HUDEP-2 (cell line): Measurements from ENCODE around the gene FTHL17.

ENCODE experiments used
- DNase-seq, 76 experiments: peaks; one replicate each; lab custom pipeline; 2025; ENCODE audit not compliant: unreplicated experiment in 76 of 76; lab: John Stamatoyannopoulos, UW

Gene FTHL17

DNA sequence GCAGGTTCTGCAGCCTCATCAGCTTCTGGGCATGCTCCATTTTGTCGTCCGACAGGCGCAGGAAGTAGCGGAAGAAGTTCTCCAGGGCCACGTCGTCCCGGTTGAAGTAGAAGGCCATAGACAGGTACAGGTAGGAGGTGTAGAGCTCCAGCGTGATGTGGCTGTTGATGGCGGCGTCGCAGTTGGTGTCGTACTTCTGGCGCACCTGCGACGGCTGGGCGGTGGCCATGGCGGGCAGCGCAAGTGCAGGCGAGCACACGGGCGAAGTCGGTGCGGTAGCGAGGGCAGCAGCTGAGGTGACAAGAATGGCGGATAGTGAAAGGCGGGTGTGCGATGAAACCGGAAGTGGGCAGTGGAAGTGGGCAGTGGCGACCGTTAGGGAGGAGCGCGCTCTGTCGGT, at the start of gene FTHL17:
Gene FTHL17 (minus strand): TSS at position 317 of the 400 bp plus-strand sequence. CDS start 88 bp downstream, at position 229.
- DNase-seq, result no peak

- DNase-seq, result no peak
These were observed 45.4 kb upstream of the FTHL17 start for GRCh38 chrX:31117266-31117665.

DNA sequence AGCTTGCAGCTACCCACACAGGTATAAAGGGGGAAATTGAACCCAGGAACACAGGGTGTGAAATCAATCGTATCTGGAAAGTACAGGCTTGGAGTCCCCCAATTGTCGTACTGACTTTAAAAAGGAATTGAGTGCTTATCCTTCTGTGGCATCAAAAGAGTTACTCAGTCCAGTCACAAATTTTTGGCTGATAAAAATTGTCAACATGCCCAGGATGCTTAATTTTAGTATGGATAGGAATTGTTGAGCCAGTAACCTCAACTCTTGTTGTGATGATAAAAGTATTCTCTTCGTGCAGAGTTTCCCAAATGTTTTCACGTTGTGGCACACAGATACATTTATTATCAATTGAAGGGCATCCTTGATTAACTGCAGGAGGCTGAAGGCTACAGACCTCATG, 43.6 kb upstream of the FTHL17 start:
- no peak for DNase-seq

DNA sequence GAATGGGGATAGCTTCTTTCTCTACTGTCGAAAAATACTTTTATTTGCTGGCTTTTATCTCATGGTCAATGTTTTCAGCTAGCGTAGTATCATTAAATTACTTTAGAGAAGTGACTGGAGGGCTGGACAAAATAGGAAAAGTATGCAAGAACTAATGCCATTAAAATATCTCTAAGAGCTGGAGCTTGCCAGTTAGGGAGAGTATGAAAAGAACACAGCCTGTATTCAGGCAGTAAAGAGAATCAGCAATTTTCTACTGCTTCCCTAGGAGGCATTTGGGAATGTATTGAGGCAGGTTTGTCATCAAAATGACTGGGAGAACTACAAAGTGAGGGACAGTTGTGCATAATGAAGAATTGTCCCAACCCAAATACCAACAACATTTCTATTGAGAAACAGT, 43.0 kb upstream of the FTHL17 start:
- no peak for DNase-seq

DNA sequence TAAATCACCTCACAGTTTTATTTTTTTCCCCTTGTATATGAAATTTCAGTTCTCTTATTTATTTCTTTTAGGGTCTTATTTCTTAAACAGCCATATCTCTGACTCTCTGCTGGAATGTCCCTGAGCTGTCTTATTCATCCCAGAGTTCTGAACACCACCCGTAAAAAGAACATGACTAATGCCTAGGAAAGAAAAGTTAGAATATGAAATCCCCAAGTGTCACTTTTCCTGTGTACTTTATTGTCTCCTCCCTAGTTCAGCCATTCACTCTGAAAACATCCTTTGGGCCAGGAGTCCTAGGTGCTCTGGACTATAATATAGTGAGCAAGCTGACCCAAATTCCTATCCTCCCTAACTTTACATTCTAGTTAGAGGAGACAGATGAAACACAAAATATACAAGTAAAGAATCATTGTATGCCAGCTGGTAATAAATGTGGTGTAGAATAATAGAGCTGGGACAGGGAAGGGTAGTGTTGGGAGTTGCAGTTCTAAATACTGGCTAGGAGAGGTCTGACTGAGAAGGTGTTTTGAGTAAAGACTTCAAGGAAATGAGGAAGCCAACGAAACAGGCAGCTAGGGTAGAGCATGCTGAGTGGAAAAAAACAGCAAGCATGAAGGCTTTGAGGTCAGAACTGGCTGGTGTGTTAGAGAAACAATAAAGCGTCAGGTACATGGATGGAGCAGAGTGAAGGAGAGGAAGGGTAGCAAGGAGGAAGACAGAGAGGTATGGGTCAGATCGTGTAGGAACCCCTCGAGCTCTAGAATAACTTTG, 40.6 kb upstream of the FTHL17 start:
- DNase-seq, result no peak

DNA sequence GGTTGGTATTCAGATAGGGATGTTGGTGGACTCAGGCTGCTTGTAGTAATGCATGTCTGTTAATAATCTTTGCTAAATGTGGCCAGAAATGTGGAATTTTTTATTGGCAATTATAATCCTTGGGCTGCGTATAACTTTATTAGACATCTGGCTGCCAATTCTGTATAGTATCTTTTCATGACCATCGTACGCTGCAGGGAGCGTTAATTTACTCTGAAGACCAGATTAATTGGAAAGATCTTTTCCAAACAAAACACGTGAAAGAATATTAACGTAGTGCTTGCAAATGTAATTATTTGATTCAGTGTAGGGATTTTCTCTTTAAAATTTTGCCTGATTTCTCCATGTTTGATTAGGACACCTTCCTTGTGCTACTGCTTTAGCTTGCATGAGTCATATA, 38.8 kb upstream of the FTHL17 start:
- DNase-seq, result no peak

- no peak for DNase-seq
These were observed 27.8 kb upstream of the FTHL17 start for GRCh38 chrX:31099536-31100090.

GRCh38 chrX:31098079-31098478, 26.2 kb upstream of the FTHL17 start:
- no peak for DNase-seq

GRCh38 chrX:31093639-31093975, 21.8 kb upstream of the FTHL17 start:
- no peak for DNase-seq

DNA sequence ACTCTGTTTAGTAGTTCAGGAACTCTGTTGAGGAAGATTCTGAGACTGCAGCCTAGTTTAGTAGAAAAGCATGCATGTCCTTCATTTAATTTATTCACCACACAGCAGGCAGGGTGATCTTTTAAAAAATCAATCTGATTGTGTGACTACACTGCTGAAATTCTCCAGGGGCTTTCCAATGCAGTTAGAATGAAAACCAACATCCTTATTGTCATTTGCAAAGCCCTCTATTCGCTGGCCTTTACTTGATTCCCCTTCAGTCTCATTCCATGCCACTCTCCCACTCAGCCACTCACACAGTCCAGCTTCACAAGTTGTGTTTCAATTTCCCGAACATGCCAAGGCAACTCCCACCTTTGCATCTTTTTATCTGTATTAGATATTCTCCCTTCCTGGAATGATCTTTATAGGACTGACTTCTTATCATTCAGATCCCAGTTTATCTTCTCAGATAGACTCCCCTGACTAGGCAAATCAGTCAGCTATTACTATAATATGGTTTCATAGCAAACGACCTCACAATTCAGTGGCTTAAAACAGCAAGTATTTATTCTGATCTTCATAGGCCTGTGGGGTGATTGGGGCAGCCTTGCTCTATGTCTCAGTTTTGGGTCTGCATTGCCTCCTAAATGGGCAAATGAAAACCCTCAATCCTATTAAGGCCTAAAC, 21.3 kb upstream of the FTHL17 start:
- DNase-seq, result no peak

- no peak for DNase-seq
These were observed 20.6 kb upstream of the FTHL17 start for GRCh38 chrX:31092476-31092875.

GRCh38 chrX:31091819-31092218, 20.0 kb upstream of the FTHL17 start:
- DNase-seq, result no peak

GRCh38 chrX:31074522-31074921, 2.7 kb upstream of the FTHL17 start:
- no peak for DNase-seq

GRCh38 chrX:31071262-31071661, 579 bp downstream of the FTHL17 start:
- DNase-seq, result no peak

- no peak for DNase-seq
These were observed 1.8 kb downstream of the FTHL17 start for GRCh38 chrX:31070057-31070468.

- DNase-seq, result no peak
These were observed 8.7 kb downstream of the FTHL17 start for GRCh38 chrX:31063114-31063513.

GRCh38 chrX:31061091-31061490, 10.8 kb downstream of the FTHL17 start:
- DNase-seq, result no peak

DNA sequence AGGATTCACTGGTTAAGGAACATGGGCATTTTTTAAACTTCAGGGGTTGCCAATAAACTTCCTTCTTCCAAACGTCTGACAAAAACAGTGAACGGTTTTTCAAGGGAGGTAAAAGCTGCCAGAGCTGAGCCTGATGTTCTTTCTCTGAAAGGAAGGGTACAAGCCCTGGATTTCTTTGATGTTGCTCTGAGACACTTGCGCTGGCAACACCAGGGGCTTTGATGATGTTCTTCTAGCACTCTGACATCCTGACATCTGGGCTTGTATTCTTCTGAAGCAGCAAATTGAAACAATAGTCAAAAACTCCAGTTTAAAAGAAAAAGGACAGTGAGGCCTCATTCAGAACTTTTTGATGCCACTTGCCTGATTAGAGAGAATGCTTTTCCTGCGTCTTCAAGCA, 11.8 kb downstream of the FTHL17 start:
- no peak for DNase-seq

GRCh38 chrX:31058284-31058683, 13.6 kb downstream of the FTHL17 start:
- no peak for DNase-seq

DNA sequence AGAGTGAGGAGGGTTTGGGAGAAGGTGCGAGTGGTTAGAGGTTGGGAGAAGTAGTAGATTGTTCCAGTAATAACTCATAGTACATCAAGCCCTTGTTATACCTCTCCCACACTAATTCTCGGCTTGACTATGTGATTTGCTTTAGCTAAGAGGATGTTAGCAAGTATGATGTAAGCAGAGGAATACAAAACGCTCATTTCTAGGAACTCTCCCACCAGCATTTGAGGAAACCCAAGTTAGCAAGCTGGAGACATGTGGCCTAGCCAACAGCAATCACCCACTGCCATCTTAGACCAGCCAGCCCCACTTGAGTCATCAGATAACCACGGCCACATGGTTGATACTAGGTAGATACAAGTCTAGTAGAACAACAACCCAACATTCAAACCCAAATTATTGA, 14.2 kb downstream of the FTHL17 start:
- DNase-seq, result no peak

GRCh38 chrX:31057291-31057690, 14.6 kb downstream of the FTHL17 start:
- no peak for DNase-seq

DNA sequence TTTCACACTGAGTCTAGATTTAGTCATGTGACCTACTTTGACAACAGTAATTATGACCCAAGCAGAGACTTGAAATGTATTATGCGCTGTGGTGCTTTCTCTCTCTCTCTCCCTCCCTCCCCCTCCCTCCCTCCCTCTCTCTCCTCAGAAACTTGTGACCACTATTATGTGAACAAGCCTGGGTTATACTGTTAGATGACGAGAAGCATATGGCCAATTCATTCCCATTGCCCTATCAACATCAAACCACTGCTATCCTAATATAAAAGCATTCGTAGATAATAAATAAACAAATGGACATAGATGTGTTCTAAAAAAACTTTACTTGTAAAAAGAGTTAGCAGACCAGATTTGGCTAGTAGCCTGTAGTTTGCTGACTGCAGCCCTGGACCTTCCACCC, 18.2 kb downstream of the FTHL17 start:
- DNase-seq, result no peak
